ENCODE measurements around the gene TYK2. TPM values are rescaled to one million over a fixed set of nuclear protein-coding genes. Genes with fewer than 3 reads are reported as not detected.
A peak's percentile ranks its signal among the peaks of the same experiment; 100 is the strongest.
"Not testable (repeated sequence)": the region's sequence is repeated elsewhere in the genome, so short reads cannot be mapped to it uniquely, and the experiment has no call there.

Gene TYK2
- total RNA-seq, 1 donor from 2014 or later = 147 TPM

- Mint-ChIP-seq H3K9me3 (ENCODE audit: low read depth) (no peaks in the 10 kb centered on the region), H3K27ac (no peak overlapping the region), H3K27me3 (no peaks in the 10 kb centered on the region), H3K36me3 (ENCODE audit: insufficient read depth) (peaks cover 17% of the 10 kb centered on the region), H3K4me1 (ENCODE audit: low read depth) (no peaks in the 10 kb centered on the region), H3K4me3 (ENCODE audit: low read depth) (no peak overlapping the region)
- no peak for DNase-seq (ENCODE audit: low spot score, unreplicated experiment)
- TF ChIP-seq CTCF (IDR thresholded peaks at IDR 0.05; ENCODE audit: unreplicated experiment) = no peak
Observed at GRCh38 chr19:10392120-10392519, 11.7 kb upstream of the TYK2 start.

- Mint-ChIP-seq H3K9me3 (ENCODE audit: low read depth) (no peaks in the 10 kb centered on the region), H3K4me1 (ENCODE audit: low read depth) (no peaks in the 10 kb centered on the region), H3K27ac (no peak overlapping the region), H3K36me3 (ENCODE audit: insufficient read depth) (peaks cover 15% of the 10 kb centered on the region), H3K4me3 (ENCODE audit: low read depth) (no peak overlapping the region), H3K27me3 (no peaks in the 10 kb centered on the region)
- TF ChIP-seq CTCF (IDR thresholded peaks at IDR 0.05; ENCODE audit: unreplicated experiment) = peak; percentile 87
- peak; percentile 60 for DNase-seq (ENCODE audit: low spot score, unreplicated experiment)
Observed at GRCh38 chr19:10390652-10391286, 10.4 kb upstream of the TYK2 start.

DNA sequence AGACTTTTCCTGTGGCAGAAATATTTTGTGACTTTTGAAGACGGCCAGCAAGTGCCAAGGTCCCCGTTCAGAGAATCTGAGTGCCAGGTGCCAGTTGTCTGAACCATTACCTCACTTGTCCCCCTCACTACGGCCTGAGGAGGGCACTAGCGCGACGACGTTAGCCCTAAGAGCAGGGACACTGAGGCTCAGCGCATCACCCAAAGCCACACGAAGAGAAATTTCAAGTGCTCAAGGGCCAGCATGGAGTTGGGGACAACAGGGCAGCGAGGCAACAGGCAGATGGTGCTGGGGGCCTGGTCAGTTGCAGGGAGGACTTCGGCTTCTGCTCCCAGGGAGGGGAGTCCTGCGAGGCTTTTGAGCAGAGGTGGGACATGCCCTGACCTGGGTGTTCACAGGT lies 9.5 kb upstream of the TYK2 start:
- TF ChIP-seq CTCF (IDR thresholded peaks at IDR 0.05; ENCODE audit: unreplicated experiment) = peak; percentile 23
- Mint-ChIP-seq H3K27me3 (no peaks in the 10 kb centered on the region), H3K36me3 (ENCODE audit: insufficient read depth) (peaks cover 10% of the 10 kb centered on the region), H3K4me3 (ENCODE audit: low read depth) (no peak overlapping the region), H3K4me1 (ENCODE audit: low read depth) (no peaks in the 10 kb centered on the region), H3K9me3 (ENCODE audit: low read depth) (no peaks in the 10 kb centered on the region), H3K27ac (no peak overlapping the region)
- DNase-seq (ENCODE audit: low spot score, unreplicated experiment) = no peak

GRCh38 chr19:10388957-10389356 lies 8.6 kb upstream of the TYK2 start:
- H3K9me3 Mint-ChIP-seq (ENCODE audit: low read depth) = no peaks in the 10 kb centered on the region
- peak; percentile 87 for DNase-seq (ENCODE audit: low spot score, unreplicated experiment)
- peaks cover 10% of the 10 kb centered on the region for H3K36me3 Mint-ChIP-seq (ENCODE audit: insufficient read depth)
- no peak overlapping the region for H3K4me3 Mint-ChIP-seq (ENCODE audit: low read depth)
- H3K27me3 Mint-ChIP-seq = no peaks in the 10 kb centered on the region
- H3K27ac Mint-ChIP-seq = no peak overlapping the region
- TF ChIP-seq CTCF (IDR thresholded peaks at IDR 0.05; ENCODE audit: unreplicated experiment) = peak; percentile 91
- H3K4me1 Mint-ChIP-seq (ENCODE audit: low read depth) = no peaks in the 10 kb centered on the region

DNA sequence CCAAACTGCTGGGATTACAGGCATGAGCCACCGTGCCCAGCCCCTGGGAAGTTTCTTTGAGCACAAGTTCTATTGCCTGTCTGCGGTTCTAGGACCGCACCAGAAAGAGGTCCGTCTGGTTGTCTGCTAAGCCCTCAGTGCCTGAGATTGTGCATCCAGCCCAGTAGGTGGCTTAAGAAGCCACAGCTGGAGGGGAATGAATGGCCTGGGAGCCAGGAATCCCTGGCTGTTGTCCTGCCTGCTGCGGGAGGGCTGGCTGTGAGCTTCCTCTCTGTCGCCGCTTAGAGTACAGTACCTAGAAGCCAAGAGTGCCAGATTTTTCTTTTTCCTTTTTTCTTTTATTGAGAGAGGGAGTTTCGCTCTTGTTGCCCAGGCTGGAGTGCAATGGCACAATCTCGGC lies 4.2 kb upstream of the TYK2 start:
- no peaks in the 10 kb centered on the region for H3K9me3 Mint-ChIP-seq (ENCODE audit: low read depth)
- no peaks in the 10 kb centered on the region for H3K27me3 Mint-ChIP-seq
- H3K36me3 Mint-ChIP-seq (ENCODE audit: insufficient read depth) = no peaks in the 10 kb centered on the region
- no peak overlapping the region for H3K4me3 Mint-ChIP-seq (ENCODE audit: low read depth)
- no peak for TF ChIP-seq CTCF (IDR thresholded peaks at IDR 0.05; ENCODE audit: unreplicated experiment)
- H3K27ac Mint-ChIP-seq = no peak overlapping the region
- DNase-seq (ENCODE audit: low spot score, unreplicated experiment) = no peak
- peaks cover 6% of the 10 kb centered on the region for H3K4me1 Mint-ChIP-seq (ENCODE audit: low read depth)

GRCh38 chr19:10383223-10383499 lies 2.8 kb upstream of the TYK2 start:
- not testable (repeated sequence) for H3K4me1 Mint-ChIP-seq (ENCODE audit: low read depth); H3K9me3 Mint-ChIP-seq (ENCODE audit: low read depth); H3K4me3 Mint-ChIP-seq (ENCODE audit: low read depth); H3K36me3 Mint-ChIP-seq (ENCODE audit: insufficient read depth); DNase-seq (ENCODE audit: low spot score, unreplicated experiment); H3K27ac Mint-ChIP-seq; H3K27me3 Mint-ChIP-seq
